B cell (primary cell): ENCODE data around the gene EHMT2. TPM values are rescaled to one million over a fixed set of nuclear protein-coding genes. Genes with fewer than 3 reads are reported as not detected.
"Not testable (repeated sequence)": the region's sequence is repeated elsewhere in the genome, so short reads cannot be mapped to it uniquely, and the experiment has no call there.

Experiments
- ATAC-seq: fragments of 200-7000 bp; cut with Tn5 transposase; one replicate; pipeline ENCODE4 v1.10.0; 2021; ENCODE audit warnings: low read depth, mild to moderate bottlenecking, moderate number of reproducible peaks, moderate library complexity
- CTCF ChIA-PET: fragments of 350-600 bp; sonication (Branson Sonifier 250); formaldehyde crosslinking; loops from one replicate; lab custom pipeline; 2021; ENCODE audit warnings: antibody characterized with exemption, inconsistent platforms; lab: Charles Lee
- POLR2A ChIA-PET: fragments of 350-600 bp; sonication (Branson Sonifier 250); formaldehyde crosslinking; loops from one replicate; lab custom pipeline; 2021; ENCODE audit warnings: antibody characterized with exemption; lab: Charles Lee
- DNase-seq: peaks from one replicate; pipeline ENCODE4 v3.0.0; 2013
- H2AFZ ChIP-seq: 2 replicates; pipeline ENCODE4 v1.6.1; 2012; ENCODE audit warnings: mild to moderate bottlenecking, low read depth, low read length; ENCODE audit not compliant: insufficient read depth, poor library complexity, severe bottlenecking
- H3K27ac ChIP-seq, 2 donors: 1 replicate in 1 of 2; 2 replicates in 1 of 2; pipeline ENCODE4 v1.5.1; 2012 to 2013; ENCODE audit warnings: low read length in 2 of 2, mild to moderate bottlenecking in 2 of 2, moderate library complexity in 1 of 2
- H3K27me3 ChIP-seq, 4 experiments: fragments of 200-600 bp in 1 of 4; sonication (generic) in 1 of 4; replicated peaks in 1 of 4; 1 replicate in 2 of 4; 2 replicates in 2 of 4; pipeline versions ENCODE4 v1.6.1 to v1.7.0; 2013 to 2016; ENCODE audit warnings: low read length in 3 of 4, mild to moderate bottlenecking in 2 of 4, mixed read lengths in 1 of 4, moderate library complexity in 1 of 4; ENCODE audit not compliant: insufficient read depth in 4 of 4, control insufficient read depth in 3 of 4; ENCODE audit errors: control extremely low read depth in 1 of 4
- H3K36me3 ChIP-seq, 2 experiments: replicated peaks in 1 of 2; 1 replicate in 1 of 2; 2 replicates in 1 of 2; pipeline versions ENCODE4 v1.6.1 to v1.7.1; 2013; ENCODE audit warnings: low read length in 1 of 2; ENCODE audit not compliant: insufficient read depth in 2 of 2, control insufficient read depth in 1 of 2; ENCODE audit errors: control extremely low read depth in 1 of 2, extremely low read depth in 1 of 2
- H3K4me1 ChIP-seq, 2 donors: fragments of 200-600 bp in 1 of 2; sonication (generic) in 1 of 2; 1 replicate in 1 of 2; 2 replicates in 1 of 2; pipeline versions ENCODE4 v1.5.1 to v1.6.1; 2013 to 2017; ENCODE audit warnings: low read length in 2 of 2; ENCODE audit not compliant: control insufficient read depth in 2 of 2, insufficient read depth in 2 of 2
- H3K4me2 ChIP-seq: replicated peaks from 2 replicates; pipeline ENCODE3; 2012; ENCODE audit warnings: mild to moderate bottlenecking, low read depth, low read length; ENCODE audit not compliant: poor library complexity, severe bottlenecking
- H3K4me3 ChIP-seq, 5 experiments: fragments of 200-600 bp in 1 of 5; sonication (generic) in 1 of 5; 1 replicate in 3 of 5; 2 replicates in 2 of 5; pipeline versions ENCODE4 v1.5.1 to v1.7.0; 2011 to 2016; ENCODE audit warnings: low read length in 4 of 5, mild to moderate bottlenecking in 4 of 5, low read depth in 2 of 5, control low read depth in 1 of 5, moderate library complexity in 1 of 5; ENCODE audit not compliant: insufficient read depth in 1 of 5; ENCODE audit errors: control extremely low read depth in 1 of 5, extremely low read depth in 1 of 5
- H3K79me2 ChIP-seq: fragments of 200-600 bp; sonication (generic); one replicate; pipeline ENCODE4 v1.6.0; 2016; ENCODE audit warnings: low read length; ENCODE audit not compliant: control insufficient read depth, insufficient read depth
- H3K9ac ChIP-seq: fragments of 200-600 bp; sonication (generic); 2 replicates; pipeline ENCODE4 v1.6.1; 2017; ENCODE audit warnings: mild to moderate bottlenecking, low read length, moderate library complexity
- H3K9me3 ChIP-seq, 3 donors: one replicate each; pipeline versions ENCODE4 v1.6.1 to v1.7.1; 2013; ENCODE audit warnings: low read length in 2 of 3; ENCODE audit not compliant: control insufficient read depth in 2 of 3, insufficient read depth in 1 of 3; ENCODE audit errors: control extremely low read depth in 1 of 3
- H4K20me1 ChIP-seq: 2 replicates; pipeline ENCODE4 v1.6.0; 2012; ENCODE audit warnings: mild to moderate bottlenecking, low read length; ENCODE audit not compliant: insufficient read depth, control insufficient read depth, poor library complexity, severe bottlenecking
- H3K27ac Mint-ChIP-seq: one replicate; pipeline ENCODE4 v1.8.0; 2021; ENCODE audit warnings: mixed read lengths
- H3K27me3 Mint-ChIP-seq: one replicate; pipeline ENCODE4 v1.8.0; 2021; ENCODE audit warnings: mixed read lengths
- H3K4me1 Mint-ChIP-seq: one replicate; pipeline ENCODE4 v1.8.0; 2021; ENCODE audit warnings: mixed read lengths
- H3K4me3 Mint-ChIP-seq: one replicate; pipeline ENCODE4 v1.8.0; 2021; ENCODE audit warnings: mixed read lengths
- H3K9me3 Mint-ChIP-seq: one replicate; pipeline ENCODE4 v1.8.0; 2022; ENCODE audit warnings: mixed read lengths; ENCODE audit not compliant: insufficient read depth
- CTCF ChIP-seq: fragments of 200-600 bp; IDR thresholded peaks from one replicate; pipeline ENCODE4 v1.8.0; 2022; ENCODE audit warnings: antibody characterized with exemption, mild to moderate bottlenecking
- EZH2 ChIP-seq: IDR thresholded peaks from 2 replicates; pipeline ENCODE4 v1.6.1; 2012; ENCODE audit warnings: borderline replicate concordance, low read depth, mild to moderate bottlenecking, moderate library complexity, low read length; ENCODE audit not compliant: insufficient read depth, poor library complexity, severe bottlenecking
- WGBS: methylation state at CpG from one replicate; pipeline ENCODE4 v1.1.5; 2013; ENCODE audit warnings: missing lambda C conversion rate; ENCODE audit not compliant: insufficient coverage; 5-methylcytosine and 5-hydroxymethylcytosine counted together
- intact Hi-C: fragments of 100-400 bp; cut with micrococcal nuclease; formaldehyde crosslinking; loops from one replicate; pipeline ENCODE4 v1.10.0; 2022
- polyA plus RNA-seq: library from polyadenylated mRNA; depleted of rRNA; stranded (reverse); fragments of >200 nt; gene quantifications from 2 replicates; pipeline ENCODE4 v1.2.3, GENCODE V29; 2012
- total RNA-seq, 2 donors: library from RNA; stranded (reverse); fragments of 120-200 nt in 1 of 2; gene quantifications; 1 replicate in 1 of 2; 2 replicates in 1 of 2; pipeline versions ENCODE4 v1.2.3 to v1.2.4, GENCODE V29; 2013 to 2022

The EHMT2 gene
- total and polyA plus RNA-seq, 2 donors (not counting 1 experiment from before 2014, with no cell fraction given) = 86.1 to 108 TPM

GRCh38 chr6:31838968-31839367 lies 58.5 kb downstream of the EHMT2 start:
- WGBS = 100% methylated on average over 1 of the region's 3 CpGs
- POLR2A ChIA-PET = interaction anchor here (0.6 to 1.3 kb wide), 3 partner anchors 17 to 100 kb away, joined by 3 to 4 read pairs (median 4); partner anchors contain the start of gene LSM2
- no peak overlapping the region for H3K4me2 ChIP-seq
- H4K20me1 ChIP-seq = peaks cover 13% of the 10 kb centered on the region
- H3K27ac ChIP-seq = peak overlapping the region in 1 of 2 donors; percentile 3
- H3K4me3 ChIP-seq = no peak overlapping the region
- CTCF ChIA-PET = interaction anchor here (1.3 to 2.0 kb wide), 3 partner anchors 24 to 84 kb away, joined by 3 to 5 read pairs (median 3); partner anchors contain the start of gene NEU1
- H2AFZ ChIP-seq = no peak overlapping the region
- H3K9me3 Mint-ChIP-seq = no peaks in the 10 kb centered on the region
- no peak overlapping the region for H3K27ac Mint-ChIP-seq
- intact Hi-C loops = loop anchor here (10.0 kb wide), 1 partner anchor 136 kb away; the partner anchor contains the start of gene DXO
- TF ChIP-seq CTCF = no peak
- no peak for TF ChIP-seq EZH2
- H3K36me3 ChIP-seq = peaks cover 4 to 46% of the 10 kb centered on the region in 2 experiments
- H3K9ac ChIP-seq = no peak overlapping the region
- peaks cover 24 to 40% of the 10 kb centered on the region in 2 donors for H3K4me1 ChIP-seq
- no peaks in the 10 kb centered on the region for H3K9me3 ChIP-seq
- peak overlapping the region; percentile 4 for H3K4me3 Mint-ChIP-seq
- DNase-seq (no peak), ATAC-seq (no peak)
- peaks cover 38% of the 10 kb centered on the region for H3K4me1 Mint-ChIP-seq
- H3K79me2 ChIP-seq = peaks cover 39% of the 10 kb centered on the region
- no peaks in the 10 kb centered on the region for H3K27me3 Mint-ChIP-seq
- H3K27me3 ChIP-seq = no peaks in the 10 kb centered on the region

- ATAC-seq = not testable (repeated sequence)
Observed at GRCh38 chr6:31838114-31838553, 59.4 kb downstream of the EHMT2 start.

More at GRCh38 chr6:31838114-31838553, 59.4 kb downstream of the EHMT2 start:
- ChIA-PET CTCF (interaction anchor here (1.6 to 2.0 kb wide), 2 partner anchors 25 to 85 kb away, joined by 3 to 5 read pairs; partner anchors contain the start of gene NEU1), POLR2A (interaction anchor here (1.1 to 1.3 kb wide), 2 partner anchors 18 to 31 kb away, joined by 3 to 4 read pairs; partner anchors contain the start of gene LSM2)
- intact Hi-C loops = loop anchor here (10.0 kb wide), 1 partner anchor 137 kb away; the partner anchor contains the start of gene DXO
- not testable (repeated sequence) for DNase-seq, H3K9me3 ChIP-seq, H3K4me3 ChIP-seq, H3K9me3 Mint-ChIP-seq, H2AFZ ChIP-seq, H3K27ac Mint-ChIP-seq, H3K27me3 Mint-ChIP-seq, H3K4me3 Mint-ChIP-seq, H3K9ac ChIP-seq, H3K27me3 ChIP-seq
- Histone ChIP-seq H4K20me1 (peaks cover 13% of the 10 kb centered on the region), H3K79me2 (peaks cover 39% of the 10 kb centered on the region), H3K36me3 (peaks cover 4 to 46% of the 10 kb centered on the region in 2 experiments), H3K27ac (peak overlapping the region in 1 of 2 donors; percentile 98), H3K4me1 (peaks cover 32 to 48% of the 10 kb centered on the region in 2 donors), H3K4me2 (peak overlapping the region; percentile 73)
- 66% methylated on average over 5 of the region's 9 CpGs for WGBS
- H3K4me1 Mint-ChIP-seq = peaks cover 40% of the 10 kb centered on the region
